ENCODE data around the gene TMEM212.
"Not testable (repeated sequence)": the region's sequence is repeated elsewhere in the genome, so short reads cannot be mapped to it uniquely, and the experiment has no call there.

Gene TMEM212

DNA sequence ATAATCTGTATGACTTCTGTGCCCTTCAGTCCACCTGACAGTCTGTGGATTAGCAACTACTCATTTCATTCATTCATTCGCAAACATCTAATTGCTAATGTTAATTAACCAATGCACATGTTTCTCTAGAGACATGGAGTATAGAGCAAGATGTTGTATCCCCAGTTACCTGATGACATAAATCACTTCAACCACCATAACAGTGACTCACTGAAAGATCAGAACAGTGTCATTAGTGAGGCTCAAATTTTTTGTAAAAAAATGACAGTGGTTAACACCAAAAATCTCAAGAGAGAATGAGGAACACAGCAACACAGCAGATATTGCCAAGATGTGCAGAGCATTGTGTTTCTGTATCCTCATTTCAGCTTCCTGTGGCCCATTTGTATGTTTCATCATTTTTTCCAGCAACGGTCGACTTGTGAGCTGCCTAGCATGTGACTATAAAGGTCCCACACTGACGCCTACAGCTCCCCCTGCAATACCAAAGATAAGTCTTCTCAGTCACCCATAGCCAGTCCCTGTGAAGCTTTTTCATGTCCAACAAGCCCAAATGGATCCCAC is 29.2 kb upstream of the TMEM212 start:
- peak; percentile 93 for DNase-seq

DNA sequence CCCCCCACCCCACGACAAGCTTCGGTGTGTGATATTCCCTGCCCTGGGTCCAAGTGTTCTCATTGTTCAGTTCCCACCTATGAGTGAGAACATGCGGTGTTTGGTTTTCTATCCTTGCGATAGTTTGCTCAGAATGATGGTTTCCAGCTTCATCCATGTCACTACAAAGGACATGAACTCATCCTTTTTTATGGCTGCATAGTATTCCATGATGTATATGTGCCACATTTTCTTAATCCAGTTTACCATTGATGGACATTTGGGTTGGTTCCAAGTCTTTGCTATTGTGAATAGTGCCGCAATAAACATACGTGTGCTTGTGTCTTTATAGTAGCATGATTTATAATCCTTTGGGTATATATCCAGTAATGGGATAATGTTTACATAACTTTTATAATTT is 28.5 kb upstream of the TMEM212 start:
- DNase-seq: not testable (repeated sequence)

DNA sequence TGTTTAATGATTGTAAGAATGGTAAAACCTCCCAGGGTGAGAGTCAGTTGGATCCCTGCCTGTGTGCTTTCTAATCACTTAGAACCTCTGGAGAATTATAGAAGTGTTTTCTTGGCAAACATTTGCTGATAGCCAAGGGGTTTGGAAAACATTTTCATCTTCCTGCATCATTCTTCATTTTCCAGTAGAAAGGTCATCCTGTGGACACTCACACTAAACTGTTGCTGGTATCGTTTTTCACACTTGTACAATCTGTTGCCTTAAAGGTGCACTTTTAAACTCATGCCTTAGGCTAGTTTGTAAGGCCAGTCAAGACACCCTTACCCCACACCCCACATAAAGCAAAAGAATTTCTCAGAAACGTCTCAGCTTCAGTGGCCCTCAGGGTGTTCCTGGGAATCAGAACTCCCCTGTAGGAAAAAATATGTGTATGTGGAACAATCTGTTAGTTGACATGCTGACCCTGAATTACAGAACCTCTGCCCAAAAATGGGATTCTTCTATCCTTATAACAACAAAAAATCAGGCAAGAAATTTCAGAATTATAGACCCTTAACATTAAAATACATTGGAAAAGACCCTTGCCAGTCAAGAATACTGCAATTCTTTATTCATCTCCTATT is 27.1 kb upstream of the TMEM212 start:
- DNase-seq: no peak

DNA sequence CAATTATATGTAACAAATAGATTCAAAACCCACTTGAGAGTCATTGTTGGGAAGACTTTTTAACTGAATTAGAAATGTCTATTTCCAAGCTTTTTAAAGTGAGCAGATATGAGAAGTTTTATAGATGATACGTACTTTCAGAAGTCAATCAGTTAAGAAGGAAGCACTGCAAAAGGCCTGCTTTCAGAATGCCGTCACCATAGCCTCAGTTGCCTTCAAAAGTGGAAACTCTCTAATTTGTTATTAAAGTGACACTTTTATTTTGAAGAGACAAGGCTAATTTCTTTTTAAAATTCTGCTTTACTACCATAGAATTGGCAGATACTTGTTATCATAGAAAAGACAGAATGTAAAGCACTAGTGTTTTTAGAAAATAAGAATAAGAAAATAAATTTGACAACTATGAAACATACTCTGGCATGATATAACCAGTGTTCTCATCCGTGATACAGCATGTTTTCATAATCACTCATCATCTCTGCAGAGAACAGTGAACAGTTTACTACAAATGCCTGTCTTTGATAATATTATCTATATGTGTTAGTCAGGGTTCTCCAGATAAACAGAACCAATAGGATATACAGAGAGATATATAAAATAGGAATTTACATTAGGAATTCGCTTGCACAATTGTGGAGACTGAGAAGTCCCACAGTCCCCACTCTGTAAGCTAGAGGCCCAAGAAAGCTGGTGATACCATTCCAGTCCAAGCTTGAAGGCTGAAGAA is 25.9 kb upstream of the TMEM212 start:
- DNase-seq: no peak

DNA sequence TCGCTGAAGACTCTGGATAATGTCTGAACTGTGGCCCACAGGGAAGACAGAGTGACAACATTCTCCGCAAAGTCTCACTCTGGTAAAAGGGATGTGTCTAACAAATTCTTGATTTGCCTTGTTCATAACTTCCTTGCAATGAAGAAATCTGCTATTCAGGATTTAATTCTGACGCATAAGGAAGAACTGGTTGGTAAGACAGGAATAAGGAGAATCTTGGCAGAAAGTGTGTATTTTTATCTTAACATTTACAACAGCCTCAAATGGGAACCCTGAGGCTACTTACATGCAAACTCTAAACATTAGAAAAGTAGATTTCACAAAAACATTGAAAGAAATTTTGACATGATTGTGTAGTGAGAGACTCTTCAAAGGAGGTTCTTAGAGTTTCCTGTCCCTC is 22.1 kb upstream of the TMEM212 start:
- no peak for DNase-seq

DNA sequence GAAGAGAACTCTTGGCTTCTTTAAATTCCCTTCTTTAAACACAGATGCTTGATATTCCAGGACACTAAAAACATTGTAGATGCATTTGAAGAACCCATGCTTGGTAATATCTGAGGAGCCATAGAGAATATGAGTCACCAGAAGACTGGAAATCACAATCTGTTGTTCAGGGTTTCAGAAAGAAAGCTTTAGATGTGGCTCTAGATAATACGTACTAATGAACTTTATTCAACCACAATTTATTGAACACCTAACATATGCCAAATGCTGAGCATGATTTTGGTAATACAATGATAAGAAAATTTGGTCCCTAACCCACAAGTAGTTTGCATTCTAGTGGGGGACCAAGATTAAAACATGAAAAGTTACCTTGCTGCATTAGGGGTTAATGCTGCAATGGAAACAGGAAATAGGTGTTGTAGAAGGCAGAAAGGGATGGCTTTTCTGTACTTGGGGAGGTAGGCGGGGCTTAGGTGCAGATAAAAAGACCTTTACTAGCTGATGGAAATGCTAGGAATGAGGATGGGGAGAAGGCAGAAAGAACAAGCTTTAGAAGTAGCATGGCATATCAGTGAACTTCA is 21.3 kb upstream of the TMEM212 start:
- no peak for DNase-seq

DNA sequence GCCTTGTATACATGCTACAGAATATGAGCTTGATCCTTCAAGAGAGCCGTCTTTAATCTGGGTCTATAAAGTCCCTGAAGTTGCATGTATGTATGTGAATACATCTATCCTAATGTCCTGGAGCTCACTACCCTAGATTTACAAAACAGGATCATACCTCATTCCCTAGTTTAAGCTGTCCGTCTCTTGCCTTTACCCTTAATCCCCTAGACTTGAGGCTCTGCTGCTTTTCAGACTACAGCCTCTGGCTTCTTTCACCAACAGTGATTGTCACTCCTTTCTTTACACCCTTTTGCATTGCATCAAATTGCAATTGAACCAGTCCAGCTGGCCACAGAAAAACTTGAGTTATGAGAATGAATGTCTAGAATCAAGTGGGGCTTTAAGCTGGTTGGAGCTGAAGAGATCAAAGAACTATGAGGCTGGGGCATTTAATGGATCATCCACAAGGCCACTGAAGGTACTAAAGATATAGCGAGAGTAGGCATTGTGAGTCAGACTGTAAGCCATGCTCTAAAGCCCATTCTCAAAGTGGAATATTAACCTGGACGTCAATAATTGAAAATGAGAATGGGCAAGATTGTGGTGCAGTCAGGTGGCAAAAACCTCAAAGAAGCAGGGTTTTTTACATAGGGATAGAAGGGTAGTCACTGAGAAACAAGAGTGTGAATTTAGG is 20.6 kb upstream of the TMEM212 start:
- DNase-seq: no peak

DNA sequence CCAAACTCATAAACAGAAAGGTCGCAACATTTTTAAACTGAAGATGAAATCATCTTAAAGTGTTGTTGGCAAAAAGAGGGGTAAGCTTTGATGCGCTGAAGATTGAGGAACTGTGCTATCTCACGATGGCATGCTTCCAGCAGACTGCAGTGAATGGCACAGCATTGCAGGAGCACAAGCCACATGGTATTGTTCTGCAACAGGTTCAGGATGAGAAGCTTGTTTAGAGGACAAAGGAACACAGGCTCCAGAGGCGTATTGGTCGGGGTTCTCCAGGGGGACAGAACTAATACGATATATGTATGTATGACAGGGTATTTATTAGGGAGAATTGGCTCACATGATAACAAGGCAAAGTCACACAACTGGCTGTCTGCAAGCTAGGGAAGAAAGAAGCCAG is 19.0 kb upstream of the TMEM212 start:
- DNase-seq: peak; percentile 80

DNA sequence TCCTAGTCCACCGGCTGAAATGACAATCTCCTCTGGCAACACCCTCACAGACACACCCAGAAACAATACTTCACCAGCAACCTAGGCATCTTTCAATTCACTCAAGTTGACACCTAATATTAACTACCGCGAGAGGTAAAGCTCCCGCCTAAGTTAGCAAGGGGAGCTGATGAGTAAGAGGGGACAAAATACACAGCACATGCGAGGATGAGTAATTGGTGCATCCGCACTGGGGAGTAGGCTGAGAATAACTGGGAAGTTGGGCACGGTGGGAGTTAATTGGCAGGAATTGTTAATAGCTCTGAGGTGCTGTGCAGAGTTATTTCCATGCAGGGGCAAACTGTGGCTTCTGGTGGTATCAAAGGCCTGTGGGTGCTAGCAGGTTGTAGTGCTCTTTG is 18.3 kb upstream of the TMEM212 start:
- DNase-seq: no peak

DNA sequence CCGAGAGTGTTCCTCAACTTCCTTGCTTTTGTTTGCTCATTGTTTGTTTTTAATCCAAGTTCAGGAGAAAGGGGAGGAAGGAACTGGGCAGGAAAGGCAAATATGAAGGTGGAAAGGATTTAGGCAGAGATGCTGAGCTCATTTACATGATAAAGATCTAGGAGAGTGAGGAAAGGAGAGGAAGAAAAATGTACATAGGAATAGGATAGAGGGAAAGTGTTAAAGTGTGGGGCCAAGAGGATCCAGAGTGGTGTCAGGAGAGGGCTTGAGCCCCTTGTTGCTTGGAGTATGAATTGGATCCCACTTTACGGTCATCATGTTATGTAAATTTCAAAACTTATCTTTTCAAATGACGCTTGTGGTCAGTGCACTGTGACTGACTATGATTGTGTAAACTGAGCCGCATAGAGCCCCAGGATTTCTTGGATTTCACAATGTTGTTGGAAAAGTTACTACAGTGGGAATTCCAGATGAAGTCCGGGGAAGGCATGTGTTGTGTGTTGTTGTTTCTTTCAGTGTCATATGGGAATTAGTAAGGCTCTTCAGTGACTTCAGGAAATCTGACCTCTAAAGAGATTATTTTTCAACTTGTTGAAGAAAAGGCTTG is 17.8 kb upstream of the TMEM212 start:
- no peak for DNase-seq

DNA sequence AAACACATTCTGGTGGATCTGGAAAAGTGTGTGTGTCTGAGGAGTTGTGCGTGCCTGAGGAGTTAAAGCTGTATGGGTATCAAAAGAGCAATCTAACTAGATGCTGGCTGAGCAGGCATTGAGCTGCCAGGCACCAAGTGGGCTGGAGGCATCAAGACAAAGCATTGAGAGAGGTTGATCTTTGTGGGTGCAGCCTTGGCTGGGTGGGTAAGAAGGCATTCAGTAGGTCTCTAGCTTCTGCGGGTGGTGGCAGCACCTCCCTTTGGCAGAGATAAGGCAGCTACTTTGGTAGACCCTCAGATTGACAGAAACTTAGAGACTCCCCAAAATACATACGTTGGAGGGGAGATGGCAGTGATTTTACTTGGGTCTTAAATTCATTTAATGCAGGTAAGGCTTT is 15.8 kb upstream of the TMEM212 start:
- no peak for DNase-seq

DNA sequence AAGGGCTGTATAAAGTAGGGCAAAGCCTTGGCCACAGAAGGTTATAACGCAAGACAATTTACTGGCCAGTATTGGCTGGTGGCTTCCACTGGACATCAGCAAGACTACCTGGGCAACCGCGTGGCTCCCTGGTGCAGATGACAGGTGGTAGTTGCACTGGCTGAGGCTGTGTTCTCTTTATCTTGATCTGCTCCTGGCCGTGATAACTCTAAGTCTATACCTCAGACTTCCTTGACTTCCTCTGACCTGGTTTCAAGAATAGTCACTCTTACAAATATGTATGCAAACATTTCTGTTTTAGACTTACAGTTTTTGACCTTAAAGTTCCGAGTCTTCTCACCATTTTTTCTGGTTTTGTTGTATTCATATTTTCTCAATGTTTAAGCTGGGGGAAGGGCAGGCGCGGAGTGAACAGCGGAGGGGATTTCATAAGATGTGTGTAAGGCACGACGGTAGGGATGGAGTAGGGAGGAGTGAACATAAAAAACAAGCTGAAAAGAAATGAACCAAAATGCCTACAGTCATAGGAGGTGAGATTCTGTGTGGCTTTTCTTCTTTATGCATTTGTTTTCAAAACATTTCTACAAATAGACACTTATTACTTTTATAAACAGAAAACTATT is 15.2 kb upstream of the TMEM212 start:
- no peak for DNase-seq

DNA sequence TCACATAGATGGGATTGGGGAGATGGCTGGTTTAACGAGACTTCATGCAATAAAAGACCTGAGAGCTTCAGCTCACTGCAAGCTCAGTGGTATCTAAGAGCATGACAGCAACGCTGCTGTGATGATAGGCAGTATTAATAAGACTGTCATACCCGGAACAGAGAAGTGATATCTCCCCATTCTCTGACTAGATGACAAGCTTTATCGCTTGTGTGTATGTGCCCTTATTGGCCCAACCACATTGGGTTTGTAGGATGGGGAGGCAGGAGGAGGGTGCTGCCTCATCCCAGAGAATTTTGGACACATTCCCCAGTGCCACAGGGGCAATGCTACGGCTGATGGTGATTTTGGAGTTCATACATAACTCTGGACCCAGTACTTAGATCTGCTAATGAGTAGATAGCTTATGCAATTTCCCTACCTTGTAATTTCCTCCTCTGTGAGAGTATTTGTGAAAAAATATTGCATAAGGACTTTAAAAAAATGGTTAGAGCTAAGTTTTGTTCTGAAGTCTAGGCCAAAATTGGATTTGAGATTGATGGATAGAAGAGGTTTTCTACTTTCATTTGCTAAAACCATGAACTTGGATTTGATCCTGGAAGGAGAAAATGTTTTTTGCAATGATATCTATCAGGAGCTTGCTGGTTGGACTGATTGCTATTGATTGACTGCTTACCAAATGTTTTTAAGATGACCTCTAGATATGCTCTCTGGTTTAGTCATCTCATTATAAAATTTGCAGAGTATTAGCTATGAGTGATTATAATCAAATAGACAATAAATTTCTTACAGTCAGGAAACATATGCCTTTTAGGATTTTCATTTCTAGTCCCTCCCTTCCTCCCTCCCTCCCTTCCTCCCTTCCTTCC is 14.0 kb upstream of the TMEM212 start:
- peak; percentile 58 for DNase-seq

DNA sequence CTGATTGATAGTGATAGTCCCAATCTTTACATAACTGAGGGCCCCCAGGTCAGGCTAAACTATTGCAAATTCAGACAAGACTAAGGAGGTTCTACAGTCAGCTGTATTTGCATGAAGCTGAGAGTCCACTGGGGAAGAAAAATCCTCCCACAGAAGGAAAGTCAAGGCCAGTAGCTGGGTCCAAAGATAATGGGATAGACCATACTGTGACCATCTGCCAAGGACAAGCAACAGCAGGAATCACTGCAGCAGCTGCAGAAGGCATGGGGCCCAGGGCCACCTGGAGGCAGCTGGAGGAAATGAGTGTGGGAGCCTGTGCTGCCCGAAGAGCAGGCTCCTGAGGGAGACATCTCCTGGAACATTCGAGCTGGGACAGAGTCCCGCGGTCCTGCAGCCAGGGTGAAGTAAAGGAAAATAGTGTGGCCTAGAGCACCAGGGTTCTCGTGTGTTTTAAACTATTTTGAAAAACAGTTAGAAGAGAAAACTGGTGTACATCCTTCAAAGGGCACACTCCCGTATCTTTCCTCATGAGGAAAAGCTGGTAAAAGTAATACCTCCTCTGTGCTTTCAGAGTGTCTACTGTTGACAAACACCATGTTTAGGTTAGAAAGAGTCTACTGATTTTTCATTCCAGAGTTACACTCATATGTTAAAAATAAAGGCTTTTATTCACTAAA is 13.2 kb upstream of the TMEM212 start:
- peak; percentile 63 for DNase-seq

DNA sequence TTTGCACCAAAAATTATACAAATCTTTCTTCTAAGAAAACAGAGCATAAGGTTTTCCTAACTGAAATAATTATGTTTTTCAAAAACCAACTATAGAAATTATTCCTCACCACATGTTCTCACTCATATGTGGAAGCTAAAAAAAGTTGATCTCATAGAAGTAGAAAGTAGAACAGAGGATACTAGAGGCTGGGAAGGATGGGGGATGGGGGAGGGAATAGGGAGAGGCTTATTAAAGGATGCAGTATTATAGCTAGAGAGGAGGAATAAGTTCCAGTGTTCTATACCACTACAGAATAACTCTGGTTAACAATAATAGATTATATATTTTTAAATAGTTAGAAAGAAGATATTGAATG is 12.7 kb upstream of the TMEM212 start:
- DNase-seq: no peak

DNA sequence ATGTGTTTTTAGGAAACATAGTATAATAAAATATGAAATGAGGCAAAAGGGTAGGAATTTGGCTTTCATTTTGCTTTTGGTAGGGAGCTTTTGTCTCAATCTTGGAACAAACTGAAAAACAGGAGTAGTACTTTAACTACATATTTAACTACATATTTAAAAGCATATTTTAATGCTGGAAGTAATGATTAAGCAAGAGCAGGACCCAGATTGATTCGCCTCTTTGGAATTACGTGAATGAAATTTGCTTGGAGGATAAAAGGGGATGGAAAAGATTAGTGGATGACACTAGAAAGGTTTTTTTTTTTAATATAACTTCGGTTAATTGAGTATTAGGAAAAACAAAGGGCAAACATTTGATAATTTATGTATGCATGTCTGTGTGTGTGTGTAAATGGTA is 11.2 kb upstream of the TMEM212 start:
- no peak for DNase-seq

DNA sequence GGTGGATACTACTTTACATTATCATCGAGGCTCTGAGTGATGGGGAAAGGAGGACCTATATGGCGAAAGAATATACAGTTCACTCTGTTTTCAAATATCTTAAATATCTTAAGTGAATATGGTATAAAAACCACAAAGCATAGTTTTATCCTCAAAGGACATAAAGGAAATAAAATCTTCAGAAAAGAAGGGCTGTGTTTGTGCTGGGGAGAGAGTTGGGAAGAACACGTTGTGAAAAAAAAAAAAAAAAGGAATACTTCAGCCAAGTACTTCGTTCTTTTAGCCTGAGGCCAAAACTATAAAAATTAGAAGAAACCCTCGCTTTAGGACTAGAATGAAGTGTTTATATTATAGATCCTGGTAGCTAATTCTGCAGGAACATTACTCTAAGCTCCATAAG is 10.2 kb upstream of the TMEM212 start:
- no peak for DNase-seq

DNA sequence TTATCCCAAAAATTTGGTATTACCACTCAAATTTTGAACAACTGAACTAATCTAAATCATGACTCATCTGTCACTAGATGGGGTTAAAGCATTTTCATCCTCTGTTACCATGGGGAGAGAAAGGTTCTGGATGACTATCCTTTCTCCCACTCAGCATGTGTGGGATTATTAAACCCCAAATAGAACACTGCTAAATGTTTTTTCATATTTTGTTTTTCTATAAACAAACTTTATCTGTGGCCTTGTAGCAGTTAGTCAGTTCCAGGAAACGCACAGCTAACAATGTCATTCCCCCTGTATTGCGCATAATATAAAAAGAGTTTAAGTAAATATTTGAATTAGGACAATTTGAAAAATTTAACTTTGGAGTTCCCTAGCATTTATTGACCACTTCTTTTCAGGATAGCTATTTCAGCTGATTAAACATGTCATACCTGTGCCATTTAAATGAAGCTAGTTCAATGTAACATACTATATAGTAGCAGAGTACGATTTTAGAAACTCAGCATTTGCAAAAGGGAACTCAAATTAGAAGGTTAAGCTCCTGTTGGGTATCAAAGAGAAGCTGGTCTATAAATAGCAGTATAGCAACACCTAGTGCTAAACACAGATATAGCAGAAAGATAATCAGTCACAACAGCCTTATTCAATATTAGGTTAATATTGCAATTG is 9.2 kb upstream of the TMEM212 start:
- DNase-seq: peak; percentile 72

DNA sequence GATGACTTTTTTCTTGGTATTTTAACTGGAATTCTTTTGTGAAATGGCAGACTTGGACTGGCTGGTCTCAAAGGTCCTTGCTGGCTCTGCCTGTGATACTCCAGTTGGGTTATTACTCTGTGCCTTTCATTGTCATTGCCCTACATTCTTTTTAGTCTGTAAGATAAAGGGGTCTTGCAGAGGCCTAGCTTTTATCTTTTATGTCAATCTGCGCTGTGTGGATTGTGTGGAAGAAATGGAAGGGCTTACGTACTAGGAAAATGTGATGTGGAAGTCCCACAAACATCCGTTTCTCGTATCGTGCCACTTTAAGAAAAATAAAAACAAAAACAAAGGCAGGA is 8.7 kb upstream of the TMEM212 start:
- no peak for DNase-seq

DNA sequence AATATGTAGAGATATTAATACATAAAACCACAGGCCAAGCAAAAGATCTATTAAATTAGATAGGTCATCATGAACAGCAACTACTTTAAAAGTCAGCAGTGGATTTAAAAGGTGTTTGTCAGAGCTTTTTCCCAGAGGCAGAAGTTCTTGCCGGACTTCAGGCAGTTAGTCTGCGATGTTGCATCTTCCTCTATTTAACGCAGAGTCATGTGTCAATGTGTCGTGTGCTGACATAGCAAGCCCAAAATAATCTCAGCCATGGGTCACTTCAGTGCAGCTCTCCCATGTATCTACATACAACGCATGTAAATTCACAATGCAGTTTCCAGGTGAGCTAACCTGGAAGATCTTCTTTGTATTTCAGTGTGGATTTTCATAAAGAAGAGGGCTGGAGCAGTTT is 8.0 kb upstream of the TMEM212 start:
- peak; percentile 50 for DNase-seq

DNA sequence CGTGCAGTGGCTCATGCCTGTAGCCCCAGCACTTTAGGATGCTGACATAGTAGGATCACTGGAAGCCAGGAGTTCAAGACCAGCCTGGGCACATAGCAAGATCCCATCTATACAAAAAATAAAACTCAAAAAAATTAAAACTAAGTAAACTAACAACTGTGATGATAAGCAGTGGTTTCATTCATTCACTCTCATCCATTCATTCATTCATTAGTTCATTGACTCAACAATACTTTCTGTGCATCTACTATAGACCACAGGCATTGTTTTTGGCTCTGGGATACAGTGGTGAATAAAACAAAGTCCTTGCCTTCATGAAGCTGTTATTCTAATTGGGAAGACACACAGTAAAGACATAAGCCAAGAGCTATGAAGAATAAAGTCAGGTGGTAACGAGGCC is 7.5 kb upstream of the TMEM212 start:
- DNase-seq: no peak
